ENCODE measurements around the gene NTM. TPM values are rescaled to one million over a fixed set of nuclear protein-coding genes. Genes with fewer than 3 reads are reported as not detected.

Gene NTM
- total RNA-seq, 1 experiment from 2014 or later, result not detected

- no TSS peak for BruUV-seq (replicated peaks)
- Histone ChIP-seq H3K4me2 (ENCODE audit: low read length) (no peak overlapping the region), H3K79me2 (ENCODE audit: insufficient read depth, low read length) (no peaks in the 10 kb centered on the region), H3K9me3 (ENCODE audit: control insufficient read depth in 1 of 2, insufficient read depth in 1 of 2, low read depth in 1 of 2, low read length in 2 of 2) (peaks cover 0 to 4% of the 10 kb centered on the region in 2 experiments; a peak in 2 of 4 replicates), H3K27ac (ENCODE audit: low read depth, low read length) (no peak overlapping the region), H3K27me3 (ENCODE audit: insufficient read depth, low read length) (no peaks in the 10 kb centered on the region), H4K20me1 (ENCODE audit: insufficient read depth) (no peaks in the 10 kb centered on the region), H3K9me2 (ENCODE audit: insufficient read depth) (no peaks in the 10 kb centered on the region), H3K4me1 (ENCODE audit: control insufficient read depth in 1 of 2, insufficient read depth in 2 of 2, low read length in 2 of 2) (no peaks in the 10 kb centered on the region), H3K9ac (ENCODE audit: low read length) (no peak overlapping the region), H2AFZ (ENCODE audit: low read depth, low read length, poor library complexity, severe bottlenecking) (no peak overlapping the region), H3K36me3 (ENCODE audit: control insufficient read depth in 1 of 2, insufficient read depth in 2 of 2, low read length in 2 of 2) (no peaks in the 10 kb centered on the region), H3K4me3 (replicated peaks in 1 of 2; ENCODE audit: low read depth in 1 of 2, low read length in 2 of 2) (no peak overlapping the region)
- ChIA-PET RAD21 (ENCODE audit: low non-redundant PET in 1 of 2, low total read pairs in 2 of 2, uncharacterized antibody in 2 of 2, unreplicated experiment in 2 of 2) (no interaction called here), POLR2A (no interaction called here), CTCF (no interaction called here)
- intact Hi-C loops (cut with micrococcal nuclease), result no loop called here
- DNase-seq (ENCODE audit: low read depth, low spot score) (no peak), ATAC-seq (no peak)
- TF ChIP-seq EGR1 (IDR thresholded peaks at IDR 0.05; ENCODE audit: low read depth) (no peak), YY1 (IDR thresholded peaks at IDR 0.05; ENCODE audit: extremely low read depth, insufficient replicate concordance, low read depth, low read length) (no peak), SP1 (IDR thresholded peaks at IDR 0.05; ENCODE audit: low read depth) (no peak), EZH2phosphoT487 (IDR thresholded peaks at IDR 0.05; ENCODE audit: borderline replicate concordance) (no peak), ZNF274 (IDR thresholded peaks at IDR 0.05; ENCODE audit: low read depth, low read length) (no peak), ZBTB33 (IDR thresholded peaks at IDR 0.05; ENCODE audit: extremely low read depth, insufficient replicate concordance, low read length) (no peak), POLR2AphosphoS5 (IDR thresholded peaks at IDR 0.05; ENCODE audit: low read depth, low read length) (no peak), CBX3 (IDR thresholded peaks at IDR 0.05; ENCODE audit: low read depth) (no peak), TCF7L2 (IDR thresholded peaks at IDR 0.05; ENCODE audit: borderline replicate concordance, extremely low read depth, insufficient read depth, insufficient read length) (no peak), ELF1 (IDR thresholded peaks at IDR 0.05; ENCODE audit: borderline replicate concordance, low read depth) (no peak), FOSL1 (IDR thresholded peaks at IDR 0.05; ENCODE audit: low read depth) (no peak)
These were observed 262.6 kb downstream of the NTM start for GRCh38 chr11:131632971-131633370.

Data from HCT116 (cell line).